Measurements from ENCODE around the gene ATP2B2. TPM values are rescaled to one million over a fixed set of nuclear protein-coding genes. Genes with fewer than 3 reads are reported as not detected.
"Not testable (repeated sequence)": the region's sequence is repeated elsewhere in the genome, so short reads cannot be mapped to it uniquely, and the experiment has no call there.

The ATP2B2 gene
- total RNA-seq, 1 experiment from 2014 or later, result not detected

- Histone ChIP-seq H3K27me3 (replicated peaks) (no peaks in the 10 kb centered on the region), H3K9me3 (replicated peaks) (no peaks in the 10 kb centered on the region), H3K27ac (no peak overlapping the region), H3K36me3 (no peaks in the 10 kb centered on the region), H3K4me1 (replicated peaks) (no peaks in the 10 kb centered on the region), H3K4me3 (no peak overlapping the region)
- no peak for DNase-seq (ENCODE audit: low read depth in 1 of 2, low spot score in 2 of 2)
Measured at GRCh38 chr3:10384541-10385360, 120.6 kb downstream of the ATP2B2 start.

GRCh38 chr3:10383850-10384248 is 121.5 kb downstream of the ATP2B2 start:
- Histone ChIP-seq H3K27me3 (replicated peaks) (no peaks in the 10 kb centered on the region), H3K36me3 (no peaks in the 10 kb centered on the region), H3K4me1 (replicated peaks) (no peaks in the 10 kb centered on the region), H3K4me3 (no peak overlapping the region), H3K27ac (no peak overlapping the region), H3K9me3 (replicated peaks) (no peaks in the 10 kb centered on the region)
- no peak for DNase-seq (ENCODE audit: low read depth in 1 of 2, low spot score in 2 of 2)

- Histone ChIP-seq H3K4me3 (no peak overlapping the region), H3K27ac (no peak overlapping the region), H3K9me3 (replicated peaks) (no peaks in the 10 kb centered on the region), H3K4me1 (replicated peaks) (no peaks in the 10 kb centered on the region), H3K36me3 (no peaks in the 10 kb centered on the region), H3K27me3 (replicated peaks) (no peaks in the 10 kb centered on the region)
- DNase-seq (ENCODE audit: low read depth in 1 of 2, low spot score in 2 of 2), result no peak
Measured at GRCh38 chr3:10382892-10383849, 122.2 kb downstream of the ATP2B2 start.

DNA sequence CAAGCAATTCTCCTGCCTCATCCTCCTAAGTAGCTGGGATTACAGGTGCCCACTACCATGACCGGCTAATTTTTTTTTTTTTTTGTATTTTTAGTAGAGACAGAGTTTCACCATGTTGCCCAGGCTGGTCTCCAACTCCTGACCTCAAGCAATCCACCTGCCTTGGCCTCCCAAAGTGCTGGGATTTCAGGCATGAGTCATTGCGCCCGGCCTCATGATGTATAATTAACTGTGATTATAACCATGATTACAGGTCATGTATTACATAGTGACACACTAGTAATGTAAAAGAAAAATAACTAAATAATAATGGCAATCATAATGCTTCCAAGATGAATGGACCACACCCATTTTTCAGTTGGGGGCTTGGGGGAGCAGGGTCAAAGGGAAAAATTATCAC is 122.9 kb downstream of the ATP2B2 start:
- not testable (repeated sequence) for H3K4me1 ChIP-seq (replicated peaks); DNase-seq (ENCODE audit: low read depth in 1 of 2, low spot score in 2 of 2); H3K27ac ChIP-seq; H3K9me3 ChIP-seq (replicated peaks); H3K27me3 ChIP-seq (replicated peaks); H3K36me3 ChIP-seq; H3K4me3 ChIP-seq

GRCh38 chr3:10381336-10381735 is 124.0 kb downstream of the ATP2B2 start:
- Histone ChIP-seq H3K4me3 (no peak overlapping the region), H3K4me1 (replicated peaks) (no peaks in the 10 kb centered on the region), H3K36me3 (no peaks in the 10 kb centered on the region), H3K9me3 (replicated peaks) (no peaks in the 10 kb centered on the region), H3K27me3 (replicated peaks) (no peaks in the 10 kb centered on the region), H3K27ac (no peak overlapping the region)
- DNase-seq (ENCODE audit: low read depth in 1 of 2, low spot score in 2 of 2), result no peak

DNA sequence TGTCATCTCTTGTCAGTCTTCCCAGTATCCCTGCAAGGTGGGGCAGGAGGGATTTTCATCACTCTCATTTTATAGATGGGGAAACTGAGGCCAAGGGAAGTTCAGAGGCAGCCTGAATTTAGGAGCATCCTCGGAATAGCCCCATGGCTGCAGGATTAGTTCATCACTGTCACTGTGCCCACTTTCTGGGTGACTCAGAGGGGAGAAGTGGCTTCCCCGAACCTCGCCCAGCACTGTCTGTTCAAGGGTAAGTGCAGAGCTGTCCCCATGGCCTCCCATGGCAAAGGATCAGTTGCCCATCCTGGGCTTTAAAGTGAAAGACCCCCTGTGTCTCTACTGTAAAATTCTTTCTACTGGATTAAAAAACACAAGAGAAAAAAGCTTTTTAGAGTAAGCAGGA is 124.5 kb downstream of the ATP2B2 start:
- no peaks in the 10 kb centered on the region for H3K36me3 ChIP-seq
- H3K27ac ChIP-seq, result no peak overlapping the region
- H3K4me1 ChIP-seq (replicated peaks), result no peaks in the 10 kb centered on the region
- no peak for DNase-seq (ENCODE audit: low read depth in 1 of 2, low spot score in 2 of 2)
- H3K4me3 ChIP-seq, result no peak overlapping the region
- H3K9me3 ChIP-seq (replicated peaks), result no peaks in the 10 kb centered on the region
- no peaks in the 10 kb centered on the region for H3K27me3 ChIP-seq (replicated peaks)

GRCh38 chr3:10379961-10380360 is 125.4 kb downstream of the ATP2B2 start:
- Histone ChIP-seq H3K27me3 (replicated peaks) (no peaks in the 10 kb centered on the region), H3K9me3 (replicated peaks) (no peaks in the 10 kb centered on the region), H3K27ac (no peak overlapping the region), H3K36me3 (no peaks in the 10 kb centered on the region), H3K4me3 (no peak overlapping the region), H3K4me1 (replicated peaks) (no peaks in the 10 kb centered on the region)
- no peak for DNase-seq (ENCODE audit: low read depth in 1 of 2, low spot score in 2 of 2)

GRCh38 chr3:10379161-10379560 is 126.2 kb downstream of the ATP2B2 start:
- Histone ChIP-seq H3K9me3 (replicated peaks) (no peaks in the 10 kb centered on the region), H3K27ac (no peak overlapping the region), H3K4me1 (replicated peaks) (peaks cover 4% of the 10 kb centered on the region; the same call in 1 of the 2 replicates), H3K27me3 (replicated peaks) (no peaks in the 10 kb centered on the region), H3K4me3 (no peak overlapping the region), H3K36me3 (no peaks in the 10 kb centered on the region)
- DNase-seq (ENCODE audit: low read depth in 1 of 2, low spot score in 2 of 2), result no peak

DNA sequence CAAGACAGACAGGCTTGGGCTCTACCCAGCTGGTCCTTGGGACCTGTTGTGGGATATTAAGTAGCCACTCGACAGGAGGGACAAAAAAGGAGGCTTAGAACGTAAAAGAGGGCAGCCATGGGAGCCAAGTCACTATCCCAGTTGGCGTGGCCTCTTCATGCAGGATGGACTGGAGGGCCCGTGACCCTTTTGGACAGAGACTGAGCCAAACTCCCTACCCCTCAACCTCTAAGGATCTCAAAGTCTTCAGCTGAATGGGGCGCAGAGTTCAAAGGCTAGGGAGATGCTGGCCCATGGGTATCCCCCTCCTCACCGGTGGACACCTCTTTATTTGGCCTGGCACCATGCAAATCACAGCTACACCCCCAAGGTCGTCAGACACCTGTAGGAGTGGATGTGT is 126.6 kb downstream of the ATP2B2 start:
- no peaks in the 10 kb centered on the region for H3K36me3 ChIP-seq
- H3K9me3 ChIP-seq (replicated peaks), result no peaks in the 10 kb centered on the region
- no peaks in the 10 kb centered on the region for H3K27me3 ChIP-seq (replicated peaks)
- H3K4me1 ChIP-seq (replicated peaks), result peaks cover 8% of the 10 kb centered on the region
- H3K27ac ChIP-seq, result no peak overlapping the region
- H3K4me3 ChIP-seq, result no peak overlapping the region
- no peak for DNase-seq (ENCODE audit: low read depth in 1 of 2, low spot score in 2 of 2)

- Histone ChIP-seq H3K27ac (no peak overlapping the region), H3K4me1 (replicated peaks) (peaks cover 11% of the 10 kb centered on the region), H3K36me3 (no peaks in the 10 kb centered on the region), H3K27me3 (replicated peaks) (no peaks in the 10 kb centered on the region), H3K4me3 (no peak overlapping the region), H3K9me3 (replicated peaks) (no peaks in the 10 kb centered on the region)
- no peak for DNase-seq (ENCODE audit: low read depth in 1 of 2, low spot score in 2 of 2)
Measured at GRCh38 chr3:10378246-10378645, 127.1 kb downstream of the ATP2B2 start.

DNA sequence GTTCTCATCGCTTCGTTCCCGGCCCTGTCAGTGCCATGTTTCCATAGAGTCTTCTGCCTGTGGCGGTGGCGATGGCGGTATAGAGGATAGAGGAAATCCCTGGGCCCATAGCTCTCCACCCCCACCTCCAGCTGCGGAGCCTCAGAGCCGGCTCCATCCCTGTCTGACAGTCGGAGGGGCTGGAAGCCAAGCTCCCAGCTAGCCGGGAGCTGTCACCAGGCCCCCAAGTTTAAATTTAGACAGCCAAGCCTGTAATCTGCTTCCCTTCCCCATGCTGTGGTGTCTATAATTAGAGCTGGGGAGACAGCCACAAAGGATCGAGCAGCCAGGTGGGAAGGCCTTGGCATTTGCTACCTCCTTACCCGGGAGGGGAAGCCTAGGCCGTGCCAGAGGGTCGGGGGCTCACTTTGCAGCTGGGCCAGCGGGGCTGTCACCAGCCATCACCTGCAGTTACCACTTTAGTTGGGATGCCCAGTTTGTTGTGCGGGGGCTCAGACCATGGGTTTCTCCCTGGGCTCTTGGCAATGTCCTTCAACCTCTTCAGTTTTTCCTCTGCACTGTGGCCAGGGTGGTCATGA is 128.1 kb downstream of the ATP2B2 start:
- DNase-seq (ENCODE audit: low read depth in 1 of 2, low spot score in 2 of 2), result no peak
- Histone ChIP-seq H3K4me1 (replicated peaks) (peaks cover 12% of the 10 kb centered on the region), H3K27ac (no peak overlapping the region), H3K36me3 (no peaks in the 10 kb centered on the region), H3K4me3 (no peak overlapping the region), H3K9me3 (replicated peaks) (no peaks in the 10 kb centered on the region), H3K27me3 (replicated peaks) (no peaks in the 10 kb centered on the region)

DNA sequence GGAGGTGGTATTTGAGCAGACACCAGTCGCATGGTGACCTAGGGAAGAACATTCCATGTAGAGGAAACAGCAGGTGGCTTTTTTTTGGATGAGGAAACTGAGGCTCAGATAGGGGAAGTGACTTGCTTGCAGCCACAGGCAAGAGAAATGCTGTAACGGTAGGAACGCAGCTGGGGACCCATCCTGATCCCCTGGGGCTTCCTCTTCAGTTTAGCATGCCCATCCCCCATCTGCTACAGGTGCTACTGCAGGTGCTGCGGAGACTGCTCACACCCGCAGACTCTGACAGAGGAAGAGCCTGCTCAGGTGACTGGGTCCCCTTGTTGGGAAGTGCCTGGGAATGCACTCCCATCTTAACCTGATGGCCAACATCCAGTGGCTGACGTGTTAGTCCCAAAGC is 129.0 kb downstream of the ATP2B2 start:
- no peak for DNase-seq (ENCODE audit: low read depth in 1 of 2, low spot score in 2 of 2)
- Histone ChIP-seq H3K4me1 (replicated peaks) (peaks cover 12% of the 10 kb centered on the region), H3K27ac (no peak overlapping the region), H3K27me3 (replicated peaks) (no peaks in the 10 kb centered on the region), H3K4me3 (no peak overlapping the region), H3K36me3 (no peaks in the 10 kb centered on the region), H3K9me3 (replicated peaks) (no peaks in the 10 kb centered on the region)

DNA sequence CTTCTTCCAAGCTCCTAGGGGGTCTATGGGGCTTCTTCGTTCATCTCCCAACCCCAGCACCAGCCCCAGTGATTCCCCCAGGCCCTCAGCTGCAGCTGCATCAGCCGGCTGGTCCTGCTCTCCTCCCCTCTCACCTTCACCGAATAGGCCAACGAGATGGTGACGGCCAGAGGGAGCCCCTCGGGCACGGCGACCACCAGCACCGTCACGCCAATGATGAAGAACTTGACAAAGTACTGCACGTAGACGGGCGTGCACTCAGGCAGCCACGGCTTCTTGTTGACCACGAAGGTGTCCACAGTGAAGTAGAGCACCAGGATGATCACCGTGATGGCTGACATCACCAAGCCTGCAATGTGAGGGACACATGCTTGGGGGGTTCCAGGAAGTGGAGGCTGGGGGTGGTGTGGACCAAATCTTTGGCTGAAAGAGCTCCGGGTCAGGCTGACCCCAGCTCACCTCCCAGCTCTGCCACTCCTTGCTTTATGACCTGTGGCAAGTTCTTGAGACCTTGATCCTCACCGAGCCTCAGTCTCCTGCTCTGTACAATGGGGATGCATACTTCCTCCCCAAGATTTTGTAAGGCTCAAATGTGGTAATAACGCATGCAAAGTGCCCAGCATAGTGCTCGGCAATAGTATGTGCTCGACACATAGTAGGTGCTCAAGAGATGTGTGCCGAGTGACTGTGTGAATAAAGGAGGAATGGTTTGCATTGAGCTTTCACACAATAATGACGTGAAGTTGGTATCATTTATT is 129.9 kb downstream of the ATP2B2 start:
- no peak overlapping the region for H3K27ac ChIP-seq
- no peak overlapping the region for H3K4me3 ChIP-seq
- no peaks in the 10 kb centered on the region for H3K27me3 ChIP-seq (replicated peaks)
- no peaks in the 10 kb centered on the region for H3K36me3 ChIP-seq
- H3K4me1 ChIP-seq (replicated peaks), result peaks cover 19% of the 10 kb centered on the region
- no peak for DNase-seq (ENCODE audit: low read depth in 1 of 2, low spot score in 2 of 2)
- no peaks in the 10 kb centered on the region for H3K9me3 ChIP-seq (replicated peaks)

Measured in SJSA1 (cell line).